Osteocyte (in vitro differentiated cells): ENCODE measurements around the gene CNOT11. TPM values are rescaled to one million over a fixed set of nuclear protein-coding genes. Genes with fewer than 3 reads are reported as not detected.
"Not testable (repeated sequence)": the region's sequence is repeated elsewhere in the genome, so short reads cannot be mapped to it uniquely, and the experiment has no call there.

Source experiments
- DNase-seq: peaks from one replicate; pipeline ENCODE4 v3.0.0; 2021; ENCODE audit warnings: mixed read lengths; ENCODE audit not compliant: unreplicated experiment; ENCODE audit errors: extremely low spot score
- H3K27ac Mint-ChIP-seq: one replicate; pipeline ENCODE4 v1.8.0; 2021; ENCODE audit warnings: mild to moderate bottlenecking, mixed read lengths; ENCODE audit not compliant: unreplicated experiment
- H3K27me3 Mint-ChIP-seq: one replicate; pipeline ENCODE4 v1.8.0; 2021; ENCODE audit warnings: mixed read lengths; ENCODE audit not compliant: unreplicated experiment
- H3K36me3 Mint-ChIP-seq: one replicate; pipeline ENCODE4 v1.8.0; 2021; ENCODE audit warnings: mixed read lengths; ENCODE audit not compliant: unreplicated experiment
- H3K4me1 Mint-ChIP-seq: one replicate; pipeline ENCODE4 v1.8.0; 2021; ENCODE audit warnings: mixed read lengths; ENCODE audit not compliant: unreplicated experiment
- H3K4me3 Mint-ChIP-seq: one replicate; pipeline ENCODE4 v1.8.0; 2021; ENCODE audit warnings: mild to moderate bottlenecking, moderate library complexity, mixed read lengths; ENCODE audit not compliant: unreplicated experiment
- H3K9me3 Mint-ChIP-seq: one replicate; pipeline ENCODE4 v1.8.0; 2021; ENCODE audit warnings: mixed read lengths; ENCODE audit not compliant: unreplicated experiment
- total RNA-seq: library from RNA; stranded (reverse); gene quantifications from 2 replicates; pipeline ENCODE4 v1.2.1, GENCODE V29; 2021
- TF ChIP-seq, protein P1 (sequence below): fragments of 200-600 bp; sonication (generic); IDR thresholded peaks from 2 replicates; pipeline ENCODE4 v1.5.0; 2021; ENCODE audit warnings: antibody characterized with exemption, mild to moderate bottlenecking, moderate library complexity

The CNOT11 gene
- total RNA-seq, 1 donor from 2014 or later: 31.4 TPM

DNA sequence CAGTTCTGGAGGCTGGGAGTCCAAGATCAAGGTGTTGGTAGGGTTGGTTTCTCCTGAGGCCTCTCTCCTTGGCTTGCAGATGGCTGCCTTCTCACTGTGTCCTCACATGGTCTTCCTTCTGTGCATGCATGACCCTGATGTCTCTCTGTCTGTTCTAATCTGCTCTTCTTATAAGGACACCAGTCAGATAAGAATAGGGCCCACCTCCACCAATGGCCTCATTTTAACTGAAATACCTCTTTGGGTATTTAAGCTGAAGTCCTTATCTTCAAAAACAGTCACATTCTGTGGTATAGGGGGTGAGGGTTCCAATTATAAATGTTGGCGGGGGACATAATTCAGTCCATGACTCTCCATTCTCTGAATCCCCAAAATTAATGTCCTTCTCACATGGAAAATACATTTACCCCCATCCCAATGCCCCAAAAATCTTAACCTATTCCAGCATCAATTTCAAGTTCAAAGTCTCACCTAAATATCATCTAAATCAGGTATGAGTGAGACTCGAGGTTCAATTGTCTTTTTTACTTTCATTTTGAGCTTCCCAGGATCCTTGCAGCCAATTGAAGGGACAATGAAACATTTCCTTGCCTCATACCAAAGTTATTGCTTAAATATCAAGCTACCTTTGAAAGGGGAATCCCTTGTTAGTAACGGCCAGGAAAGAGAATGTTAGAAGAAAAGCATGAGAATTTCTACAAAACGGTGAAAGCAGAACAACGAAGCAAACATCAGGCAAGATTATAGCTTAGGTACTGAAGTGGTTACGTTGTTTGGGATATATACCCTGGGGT, 20.6 kb upstream of the CNOT11 start:
- Mint-ChIP-seq H3K9me3 (peaks cover 4% of the 10 kb centered on the region), H3K36me3 (no peaks in the 10 kb centered on the region), H3K4me1 (no peaks in the 10 kb centered on the region), H3K4me3 (no peak overlapping the region), H3K27me3 (no peaks in the 10 kb centered on the region), H3K27ac (no peak overlapping the region)
- TF ChIP-seq, protein P1, sequence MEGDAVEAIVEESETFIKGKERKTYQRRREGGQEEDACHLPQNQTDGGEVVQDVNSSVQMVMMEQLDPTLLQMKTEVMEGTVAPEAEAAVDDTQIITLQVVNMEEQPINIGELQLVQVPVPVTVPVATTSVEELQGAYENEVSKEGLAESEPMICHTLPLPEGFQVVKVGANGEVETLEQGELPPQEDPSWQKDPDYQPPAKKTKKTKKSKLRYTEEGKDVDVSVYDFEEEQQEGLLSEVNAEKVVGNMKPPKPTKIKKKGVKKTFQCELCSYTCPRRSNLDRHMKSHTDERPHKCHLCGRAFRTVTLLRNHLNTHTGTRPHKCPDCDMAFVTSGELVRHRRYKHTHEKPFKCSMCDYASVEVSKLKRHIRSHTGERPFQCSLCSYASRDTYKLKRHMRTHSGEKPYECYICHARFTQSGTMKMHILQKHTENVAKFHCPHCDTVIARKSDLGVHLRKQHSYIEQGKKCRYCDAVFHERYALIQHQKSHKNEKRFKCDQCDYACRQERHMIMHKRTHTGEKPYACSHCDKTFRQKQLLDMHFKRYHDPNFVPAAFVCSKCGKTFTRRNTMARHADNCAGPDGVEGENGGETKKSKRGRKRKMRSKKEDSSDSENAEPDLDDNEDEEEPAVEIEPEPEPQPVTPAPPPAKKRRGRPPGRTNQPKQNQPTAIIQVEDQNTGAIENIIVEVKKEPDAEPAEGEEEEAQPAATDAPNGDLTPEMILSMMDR: no peak
- no peak for DNase-seq

DNA sequence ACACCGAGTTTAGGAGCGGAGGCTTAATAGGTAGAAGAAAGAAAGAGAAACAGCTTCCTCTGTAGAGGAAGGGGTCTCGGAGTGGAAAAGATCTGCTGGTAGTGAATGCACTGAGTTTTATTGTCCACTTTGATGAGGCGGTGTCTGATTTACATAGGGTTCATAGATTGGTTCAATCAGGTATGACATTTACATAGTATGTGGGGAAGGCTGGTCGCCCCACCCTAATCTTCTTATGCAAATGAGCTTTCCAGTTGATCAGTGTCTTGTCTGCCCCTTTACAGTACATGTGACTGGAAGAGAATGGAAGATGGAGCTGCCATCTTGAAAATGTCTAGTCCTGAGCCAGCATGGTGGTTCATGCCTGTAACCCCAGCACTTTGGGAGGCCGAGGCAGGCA, 19.9 kb upstream of the CNOT11 start:
- Mint-ChIP-seq H3K4me3 (no peak overlapping the region), H3K4me1 (no peaks in the 10 kb centered on the region), H3K9me3 (peaks cover 4% of the 10 kb centered on the region), H3K27me3 (no peaks in the 10 kb centered on the region), H3K36me3 (no peaks in the 10 kb centered on the region), H3K27ac (no peak overlapping the region)
- TF ChIP-seq, protein P1: no peak
- no peak for DNase-seq

DNA sequence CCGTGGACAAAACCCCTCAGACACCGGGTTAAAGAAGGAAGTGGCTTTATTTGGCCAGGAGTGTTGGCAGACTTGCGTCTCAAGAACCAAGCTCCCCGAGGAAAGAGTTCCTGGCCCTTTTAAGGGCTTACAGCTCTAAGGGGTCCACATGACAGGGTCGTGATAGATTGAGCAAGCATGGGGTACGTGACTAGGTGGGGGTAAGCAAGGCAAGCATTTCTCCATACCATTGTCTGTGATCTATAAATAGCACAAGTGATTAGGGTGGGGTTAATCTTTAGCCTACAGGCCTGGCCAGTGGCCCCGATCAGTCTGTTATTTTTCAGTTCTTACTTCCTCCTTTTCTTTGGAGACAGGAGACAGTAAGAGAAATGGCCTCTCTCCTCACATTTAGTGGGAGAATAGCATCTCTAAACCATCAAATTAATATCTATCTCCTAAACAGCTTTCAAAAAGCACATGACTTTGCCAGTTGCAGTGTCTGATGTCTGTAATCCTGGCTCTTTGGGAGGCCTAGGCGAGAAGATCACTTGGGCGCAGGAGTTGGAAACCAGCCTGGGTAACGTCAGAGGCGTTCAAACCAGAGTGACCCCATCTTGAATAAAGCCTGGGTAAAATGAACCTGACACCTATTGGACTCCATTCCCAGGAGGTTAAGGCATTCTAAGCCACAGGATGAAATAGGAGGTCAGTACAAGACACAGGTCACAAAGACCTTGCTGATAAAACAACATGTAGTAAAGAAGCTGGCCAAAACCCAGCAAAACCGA, 18.3 kb upstream of the CNOT11 start:
- TF ChIP-seq, protein P1: no peak
- H3K9me3 Mint-ChIP-seq: peaks cover 4% of the 10 kb centered on the region
- H3K4me1 Mint-ChIP-seq: no peaks in the 10 kb centered on the region
- H3K4me3 Mint-ChIP-seq: no peak overlapping the region
- H3K36me3 Mint-ChIP-seq: no peaks in the 10 kb centered on the region
- no peak overlapping the region for H3K27ac Mint-ChIP-seq
- DNase-seq: no peak
- peaks cover under 1% of the 10 kb centered on the region for H3K27me3 Mint-ChIP-seq

DNA sequence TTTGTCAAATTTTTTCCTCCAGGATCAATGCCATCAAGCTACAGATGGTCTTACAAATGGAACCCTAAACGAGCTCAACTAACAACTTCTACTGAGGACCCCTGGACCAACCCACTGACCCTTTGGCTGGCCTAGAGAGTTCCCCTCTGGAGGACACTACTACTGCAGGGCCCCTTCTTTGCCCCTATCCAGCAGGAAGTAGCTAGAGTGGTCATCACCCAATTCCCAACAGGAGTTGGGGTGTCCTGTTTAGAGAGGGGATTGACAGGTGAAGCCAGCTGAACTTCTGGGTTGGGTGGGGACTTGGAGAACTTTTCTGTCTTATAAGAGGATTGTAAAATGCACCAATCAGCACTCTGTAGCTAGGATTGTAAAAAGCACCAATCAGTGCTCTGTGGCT, 16.7 kb upstream of the CNOT11 start:
- not testable (repeated sequence) for H3K4me1 Mint-ChIP-seq, H3K4me3 Mint-ChIP-seq, DNase-seq, H3K9me3 Mint-ChIP-seq, H3K27me3 Mint-ChIP-seq, H3K27ac Mint-ChIP-seq, H3K36me3 Mint-ChIP-seq

- H3K27me3 Mint-ChIP-seq, H3K9me3 Mint-ChIP-seq, DNase-seq, H3K36me3 Mint-ChIP-seq, H3K4me1 Mint-ChIP-seq, H3K27ac Mint-ChIP-seq, H3K4me3 Mint-ChIP-seq: not testable (repeated sequence)
Measured at GRCh38 chr2:101237944-101238343, 14.7 kb upstream of the CNOT11 start.
